Activated CD4-positive, alpha-beta T cell treated with anti-CD3 and anti-CD28 coated beads for 36 hours (primary cell): ENCODE measurements around the gene FNIP1. TPM values are rescaled to one million over a fixed set of nuclear protein-coding genes. Genes with fewer than 3 reads are reported as not detected.
"Not testable (repeated sequence)": the region's sequence is repeated elsewhere in the genome, so short reads cannot be mapped to it uniquely, and the experiment has no call there.

ENCODE experiments used
- ATAC-seq: fragments of 200-7000 bp; cut with Tn5 transposase; one replicate; pipeline ENCODE4 v1.10.0; 2021; ENCODE audit warnings: mild to moderate bottlenecking, moderate library complexity
- CTCF ChIA-PET: fragments of 350-600 bp; sonication (Branson Sonifier 250); formaldehyde crosslinking; loops from one replicate; lab custom pipeline; 2021; ENCODE audit warnings: antibody characterized with exemption; lab: Charles Lee
- POLR2A ChIA-PET: fragments of 350-600 bp; sonication (Branson Sonifier 250); formaldehyde crosslinking; loops from one replicate; lab custom pipeline; 2021; ENCODE audit warnings: antibody characterized with exemption, inconsistent platforms; lab: Charles Lee
- DNase-seq: peaks from one replicate; pipeline ENCODE4 v3.0.0-alpha.2; 2020
- H3K27ac Mint-ChIP-seq: one replicate; pipeline ENCODE4 v1.8.0; 2021; ENCODE audit warnings: mixed read lengths
- H3K27me3 Mint-ChIP-seq: one replicate; pipeline ENCODE4 v1.8.0; 2021; ENCODE audit warnings: mixed read lengths
- H3K36me3 Mint-ChIP-seq: one replicate; pipeline ENCODE4 v1.8.0; 2021; ENCODE audit warnings: low read depth, mixed read lengths
- H3K4me1 Mint-ChIP-seq: one replicate; pipeline ENCODE4 v1.8.0; 2021; ENCODE audit warnings: mixed read lengths
- H3K4me3 Mint-ChIP-seq: one replicate; pipeline ENCODE4 v1.8.0; 2021; ENCODE audit warnings: mild to moderate bottlenecking, moderate library complexity, mixed read lengths
- H3K9me3 Mint-ChIP-seq: one replicate; pipeline ENCODE4 v1.8.0; 2021; ENCODE audit warnings: low read depth, mixed read lengths
- intact Hi-C, 2 experiments: fragments of 100-400 bp; cut with DNase I in 1 of 2; cut with micrococcal nuclease in 1 of 2; formaldehyde crosslinking; loops; one replicate each; pipeline versions ENCODE4 v1.14.2 to v1.15.1; 2022 to 2024; cut with DNase I, micrococcal nuclease
- total RNA-seq, 2 experiments: library from RNA; stranded (reverse); gene quantifications; one replicate each; pipeline ENCODE4 v1.2.3, GENCODE V29; 2021

The FNIP1 gene
- total RNA-seq, 2 experiments from 2014 or later: 14.2 to 16.3 TPM

DNA sequence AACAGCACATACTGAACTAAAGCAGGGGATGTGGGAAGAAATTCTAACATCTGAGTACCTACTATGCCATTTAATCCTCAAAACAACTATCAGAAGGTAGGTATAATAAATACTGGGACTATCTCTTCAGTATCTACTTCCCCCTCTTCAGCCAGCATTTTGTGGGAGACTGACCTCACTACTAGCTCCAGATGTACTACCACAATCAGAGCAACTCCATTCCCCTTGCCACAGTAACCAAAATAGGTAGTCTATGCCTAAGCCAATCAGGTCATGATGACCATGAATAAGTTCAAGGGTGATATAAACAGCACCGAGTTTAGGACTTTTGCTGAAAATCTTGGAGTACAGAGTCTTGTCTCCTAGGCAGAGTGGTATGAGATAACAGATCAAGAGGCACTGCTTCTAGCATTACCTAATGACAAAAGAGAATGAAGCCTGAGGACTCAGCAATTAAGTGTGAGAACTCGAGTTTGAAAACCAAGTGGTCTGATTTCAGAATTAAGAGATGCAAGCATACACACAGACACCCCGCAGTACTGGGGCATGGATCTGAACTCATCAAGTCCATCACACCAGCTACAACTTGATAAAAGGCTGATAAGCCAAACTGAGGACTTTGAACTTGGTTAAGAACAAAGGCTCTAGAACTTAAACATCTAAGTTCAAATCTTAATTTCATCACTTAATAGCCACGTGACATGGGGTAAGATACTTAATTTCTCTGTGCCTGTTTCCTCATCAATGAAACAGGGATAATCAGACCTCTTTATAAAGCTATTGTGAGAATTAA is 9.7 kb downstream of the FNIP1 start:
- ChIA-PET CTCF (interaction anchor here (0.6 to 0.7 kb wide), 2 partner anchors 11 to 407 kb away, joined by 3 to 4 read pairs; no protein-coding TSS in a partner anchor), POLR2A (no interaction called here)
- peaks cover 38% of the 10 kb centered on the region for H3K4me1 Mint-ChIP-seq
- peaks cover 19% of the 10 kb centered on the region for H3K36me3 Mint-ChIP-seq
- no peak for DNase-seq
- no peak for ATAC-seq
- H3K9me3 Mint-ChIP-seq: no peaks in the 10 kb centered on the region
- no peak overlapping the region for H3K4me3 Mint-ChIP-seq
- H3K27me3 Mint-ChIP-seq: no peaks in the 10 kb centered on the region
- no peak overlapping the region for H3K27ac Mint-ChIP-seq
- intact Hi-C loops: no loop called here

GRCh38 chr5:131786036-131786435 is 10.8 kb downstream of the FNIP1 start:
- POLR2A ChIA-PET: no interaction called here

GRCh38 chr5:131783874-131784273 is 12.9 kb downstream of the FNIP1 start:
- peaks cover 29% of the 10 kb centered on the region for H3K4me1 Mint-ChIP-seq
- DNase-seq: no peak
- intact Hi-C loops: no loop called here
- no peak for ATAC-seq
- no peaks in the 10 kb centered on the region for H3K27me3 Mint-ChIP-seq
- H3K36me3 Mint-ChIP-seq: peaks cover 20% of the 10 kb centered on the region
- CTCF ChIA-PET: interaction anchor here (1.1 kb wide), 1 partner anchor 9 kb away, joined by 3 read pairs; no protein-coding TSS in a partner anchor
- POLR2A ChIA-PET: interaction anchor here (0.6 kb wide), 1 partner anchor 269 kb away, joined by 5 read pairs; no protein-coding TSS in a partner anchor
- H3K9me3 Mint-ChIP-seq: no peaks in the 10 kb centered on the region
- no peak overlapping the region for H3K4me3 Mint-ChIP-seq
- no peak overlapping the region for H3K27ac Mint-ChIP-seq

More at GRCh38 chr5:131786036-131786435, 10.8 kb downstream of the FNIP1 start:
- H3K27ac Mint-ChIP-seq: no peak overlapping the region
- H3K4me1 Mint-ChIP-seq: peaks cover 36% of the 10 kb centered on the region
- no peak for ATAC-seq
- no peaks in the 10 kb centered on the region for H3K9me3 Mint-ChIP-seq
- CTCF ChIA-PET: interaction anchor here (0.7 kb wide), 1 partner anchor 155 kb away, joined by 3 read pairs; no protein-coding TSS in a partner anchor
- intact Hi-C loops: no loop called here
- no peak for DNase-seq
- H3K27me3 Mint-ChIP-seq: no peaks in the 10 kb centered on the region
- no peak overlapping the region for H3K4me3 Mint-ChIP-seq
- H3K36me3 Mint-ChIP-seq: peaks cover 21% of the 10 kb centered on the region

GRCh38 chr5:131783357-131783756 is 13.5 kb downstream of the FNIP1 start:
- no peak for ATAC-seq
- CTCF ChIA-PET: interaction anchor here (1.1 kb wide), 1 partner anchor 9 kb away, joined by 3 read pairs; no protein-coding TSS in a partner anchor
- Mint-ChIP-seq H3K4me1 (peaks cover 29% of the 10 kb centered on the region), H3K27me3 (no peaks in the 10 kb centered on the region), H3K36me3 (peaks cover 18% of the 10 kb centered on the region), H3K9me3 (no peaks in the 10 kb centered on the region), H3K27ac (no peak overlapping the region), H3K4me3 (no peak overlapping the region)
- no peak for DNase-seq
- POLR2A ChIA-PET: no interaction called here
- intact Hi-C loops: no loop called here

- ATAC-seq: no peak
- no peak for DNase-seq
- ChIA-PET POLR2A (no interaction called here), CTCF (no interaction called here)
- intact Hi-C loops: no loop called here
- Mint-ChIP-seq H3K36me3 (peaks cover 17% of the 10 kb centered on the region), H3K27ac (no peak overlapping the region), H3K4me1 (peaks cover 28% of the 10 kb centered on the region), H3K4me3 (no peak overlapping the region), H3K27me3 (no peaks in the 10 kb centered on the region), H3K9me3 (no peaks in the 10 kb centered on the region)
Measured at GRCh38 chr5:131782717-131783116, 14.1 kb downstream of the FNIP1 start.

DNA sequence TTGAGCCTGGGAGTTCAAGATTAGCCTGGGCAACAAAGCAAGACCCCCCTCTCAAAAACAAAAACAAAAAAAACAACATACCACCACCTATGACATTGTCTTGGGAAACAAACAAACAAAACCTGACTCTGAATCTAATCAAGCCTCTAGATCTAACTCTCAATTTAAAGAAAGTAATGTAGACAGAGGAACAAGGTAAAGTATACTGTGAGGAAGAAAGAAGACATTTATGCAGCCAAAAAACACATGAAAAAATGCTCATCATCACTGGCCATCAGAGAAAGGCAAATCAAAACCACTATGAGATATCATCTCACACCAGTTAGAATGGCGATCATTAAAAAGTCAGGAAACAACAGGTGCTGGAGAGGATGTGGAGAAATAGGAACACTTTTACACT is 18.7 kb downstream of the FNIP1 start:
- ATAC-seq, H3K27ac Mint-ChIP-seq, DNase-seq, POLR2A ChIA-PET, H3K27me3 Mint-ChIP-seq, intact Hi-C loops, H3K9me3 Mint-ChIP-seq, CTCF ChIA-PET, H3K4me3 Mint-ChIP-seq: not testable (repeated sequence)
- Mint-ChIP-seq H3K4me1 (peaks cover 31% of the 10 kb centered on the region), H3K36me3 (peaks cover 15% of the 10 kb centered on the region)

- intact Hi-C loops: no loop called here
- Mint-ChIP-seq H3K27ac (no peak overlapping the region), H3K9me3 (no peaks in the 10 kb centered on the region), H3K4me3 (no peak overlapping the region), H3K27me3 (no peaks in the 10 kb centered on the region), H3K36me3 (peaks cover 7% of the 10 kb centered on the region), H3K4me1 (peaks cover 23% of the 10 kb centered on the region)
- ChIA-PET POLR2A (no interaction called here), CTCF (no interaction called here)
- DNase-seq (no peak), ATAC-seq (no peak)
Measured at GRCh38 chr5:131776450-131776849, 20.4 kb downstream of the FNIP1 start.

GRCh38 chr5:131774652-131775367 is 22.0 kb downstream of the FNIP1 start:
- DNase-seq: no peak
- POLR2A ChIA-PET: no interaction called here
- Mint-ChIP-seq H3K4me1 (peaks cover 25% of the 10 kb centered on the region), H3K9me3 (no peaks in the 10 kb centered on the region), H3K27ac (no peak overlapping the region), H3K36me3 (peaks cover 5% of the 10 kb centered on the region), H3K27me3 (no peaks in the 10 kb centered on the region), H3K4me3 (no peak overlapping the region)
- no peak for ATAC-seq
- CTCF ChIA-PET: interaction anchor here (1.1 to 1.2 kb wide), 2 partner anchors 9 to 186 kb away, joined by 3 read pairs; no protein-coding TSS in a partner anchor
- intact Hi-C loops: no loop called here

DNA sequence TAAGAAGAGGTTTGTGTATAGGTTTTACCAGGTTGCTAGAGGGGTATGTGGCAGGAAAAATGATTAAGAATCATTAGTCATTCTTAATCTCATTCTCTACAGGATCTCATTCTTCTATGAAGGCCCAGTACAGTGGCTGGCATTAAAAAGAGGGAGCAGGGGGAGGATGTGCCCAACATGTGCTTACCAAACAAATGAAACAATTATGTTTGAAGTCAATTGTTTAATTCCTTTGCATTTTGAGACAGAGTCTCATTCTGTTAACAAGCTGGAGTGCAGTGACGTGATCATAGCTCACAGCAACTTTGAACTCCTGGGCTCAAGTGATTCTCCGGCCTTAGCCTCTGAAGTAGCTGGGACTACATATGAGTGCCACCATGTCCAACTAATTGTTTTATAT is 23.0 kb downstream of the FNIP1 start:
- Mint-ChIP-seq H3K36me3 (peaks cover 3% of the 10 kb centered on the region), H3K4me1 (peaks cover 28% of the 10 kb centered on the region), H3K27ac (no peak overlapping the region), H3K4me3 (no peak overlapping the region), H3K9me3 (no peaks in the 10 kb centered on the region), H3K27me3 (no peaks in the 10 kb centered on the region)
- DNase-seq: no peak
- CTCF ChIA-PET: no interaction called here
- ATAC-seq: no peak
- POLR2A ChIA-PET: no interaction called here
- intact Hi-C loops: no loop called here

- intact Hi-C loops: no loop called here
- Mint-ChIP-seq H3K9me3 (peaks cover 3% of the 10 kb centered on the region), H3K27me3 (no peaks in the 10 kb centered on the region), H3K4me1 (peaks cover 23% of the 10 kb centered on the region), H3K4me3 (no peak overlapping the region), H3K36me3 (peaks cover 4% of the 10 kb centered on the region), H3K27ac (no peak overlapping the region)
- ChIA-PET CTCF (no interaction called here), POLR2A (no interaction called here)
- ATAC-seq (no peak), DNase-seq (no peak)
Measured at GRCh38 chr5:131771692-131772091, 25.1 kb downstream of the FNIP1 start.

DNA sequence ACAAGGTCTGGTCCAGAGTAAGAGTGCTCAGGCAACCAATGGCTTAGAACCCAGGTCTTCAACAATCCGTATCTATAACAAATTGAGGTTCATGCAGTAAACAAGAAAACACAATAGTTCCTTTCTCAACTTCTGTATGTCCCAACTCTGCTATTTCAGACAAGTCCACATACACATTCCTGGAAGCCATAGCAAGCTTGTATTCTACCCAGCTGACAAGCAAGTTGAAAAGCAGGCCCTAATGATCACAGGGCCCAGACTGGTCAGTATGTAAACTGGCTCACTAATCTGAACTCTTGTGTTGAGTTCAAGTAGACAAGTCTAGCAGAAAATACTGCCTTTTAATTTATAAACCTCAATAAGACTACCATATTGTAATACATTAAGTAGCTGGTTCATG is 26.9 kb downstream of the FNIP1 start:
- peaks cover 23% of the 10 kb centered on the region for H3K4me1 Mint-ChIP-seq
- H3K27me3 Mint-ChIP-seq: no peaks in the 10 kb centered on the region
- DNase-seq: no peak
- ATAC-seq: no peak
- peaks cover 8% of the 10 kb centered on the region for H3K36me3 Mint-ChIP-seq
- peaks cover 3% of the 10 kb centered on the region for H3K9me3 Mint-ChIP-seq
- intact Hi-C loops: no loop called here
- ChIA-PET CTCF (no interaction called here), POLR2A (no interaction called here)
- H3K27ac Mint-ChIP-seq: no peak overlapping the region
- H3K4me3 Mint-ChIP-seq: no peak overlapping the region
